ENCODE results near the gene COX4I2.

COX4I2 gene

GRCh38 chr20:31637660-31638059 lies at the start of gene COX4I2:
Gene COX4I2 (plus strand): TSS chr20:31637912. CDS start chr20:31639018, 1,106 bp downstream.
- no peak for TF ChIP-seq CTCF (conservative IDR thresholded peaks at IDR 0.05; ENCODE audit: control insufficient read depth, insufficient read depth, low read depth, low read length)
- DNase-seq (ENCODE audit: low read depth) = no peak
- no peak within 1 kb of the TSS for H3K4me3 ChIP-seq (ENCODE audit: control insufficient read depth, low read depth, low read length)

DNA sequence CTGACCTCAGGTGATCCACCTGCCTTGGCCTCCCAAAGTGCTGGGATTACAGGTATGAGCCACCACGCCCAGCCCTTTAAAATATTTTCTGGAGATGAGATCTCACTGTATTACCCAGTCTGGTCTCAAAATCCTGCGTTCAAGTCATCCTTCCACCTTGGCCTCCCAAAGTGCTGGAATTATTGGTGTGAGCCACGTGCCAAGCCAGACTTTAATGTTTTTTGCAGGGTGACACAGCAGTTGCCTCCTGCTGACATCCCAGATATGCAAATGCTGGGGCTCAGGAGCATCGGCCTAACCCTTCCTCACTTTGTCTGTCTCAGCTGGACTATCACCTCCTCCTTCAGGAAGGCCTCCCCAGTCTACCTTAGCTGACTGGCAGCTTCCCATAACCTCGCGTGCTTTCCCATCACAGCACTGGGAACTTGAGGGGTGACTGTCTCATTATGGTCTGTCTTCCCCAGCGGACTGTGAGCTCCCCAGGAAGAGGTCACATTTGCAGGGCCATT lies 46.9 kb upstream of the COX4I2 start:
- no peak overlapping the region for H3K4me3 ChIP-seq (ENCODE audit: control insufficient read depth, low read depth, low read length)
- no peak for DNase-seq (ENCODE audit: low read depth)
- TF ChIP-seq CTCF (conservative IDR thresholded peaks at IDR 0.05; ENCODE audit: control insufficient read depth, insufficient read depth, low read depth, low read length) = no peak

DNA sequence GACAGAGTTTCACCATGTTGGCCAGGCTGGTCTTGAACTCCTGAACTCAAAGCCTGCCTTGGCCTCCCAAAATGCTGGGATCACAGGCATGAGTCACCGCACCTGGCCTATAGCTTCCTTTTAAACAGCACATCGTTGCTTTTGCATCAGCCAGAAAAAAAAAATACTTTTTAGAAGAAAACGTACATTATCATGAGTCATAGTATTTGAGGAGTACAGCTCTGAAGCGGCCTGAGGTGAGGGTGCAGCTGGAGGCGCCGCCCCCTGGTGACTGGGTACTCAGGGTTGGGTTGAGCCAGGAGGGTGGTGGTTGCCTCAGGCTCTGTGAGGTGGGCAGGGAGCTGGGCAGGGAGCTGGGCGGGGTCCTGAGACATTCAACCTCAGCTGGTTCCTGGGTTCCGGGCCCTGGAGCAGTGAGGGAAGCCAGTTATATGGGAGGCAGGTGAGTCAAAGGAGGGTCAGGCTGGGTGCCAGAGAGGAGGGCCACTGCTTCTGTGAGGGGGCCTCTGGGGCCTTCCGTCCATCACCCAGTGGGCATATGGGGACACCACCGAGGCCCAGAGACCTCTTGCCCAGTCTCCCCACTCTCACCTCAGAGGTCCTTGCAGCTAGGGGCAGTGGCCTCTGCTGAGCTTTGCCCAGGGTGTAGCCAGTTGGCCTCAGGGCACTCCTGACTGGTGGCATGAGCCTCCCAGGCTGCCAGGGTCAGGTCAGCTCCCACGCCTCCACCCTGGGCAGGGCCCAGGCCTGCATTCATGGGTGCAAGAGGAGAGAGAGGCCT lies 44.3 kb upstream of the COX4I2 start:
- no peak overlapping the region for H3K4me3 ChIP-seq (ENCODE audit: control insufficient read depth, low read depth, low read length)
- DNase-seq (ENCODE audit: low read depth) = peak; percentile 94
- peak; percentile 1 for TF ChIP-seq CTCF (conservative IDR thresholded peaks at IDR 0.05; ENCODE audit: control insufficient read depth, insufficient read depth, low read depth, low read length)

DNA sequence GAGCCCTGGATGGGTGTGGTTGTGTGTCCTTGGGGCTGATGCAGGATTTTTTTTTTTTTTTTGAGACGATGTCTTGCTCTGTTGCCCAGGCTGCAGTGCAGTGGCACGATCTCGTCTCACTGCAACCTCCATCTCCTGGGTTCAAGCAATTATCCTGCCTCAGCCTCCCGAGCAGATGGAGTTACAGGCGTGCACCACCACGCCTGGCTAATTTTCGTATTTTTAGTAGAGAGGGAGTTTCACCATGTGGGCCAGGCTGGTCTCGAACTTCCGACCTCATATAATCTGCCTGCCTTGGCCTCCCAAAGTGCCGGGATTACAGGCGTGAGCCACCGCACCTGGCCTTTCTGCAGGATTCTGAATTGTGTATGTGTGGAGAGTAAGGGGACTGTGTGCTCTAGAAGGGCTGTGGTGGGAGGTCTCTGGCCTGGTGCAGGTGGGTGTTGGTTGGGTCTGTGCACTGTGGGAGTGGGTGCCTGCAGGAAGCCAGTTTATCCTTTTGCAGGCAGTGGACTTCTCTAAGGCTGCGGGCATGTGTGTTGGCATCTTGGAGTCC lies 43.6 kb upstream of the COX4I2 start:
- no peak for DNase-seq (ENCODE audit: low read depth)
- H3K4me3 ChIP-seq (ENCODE audit: control insufficient read depth, low read depth, low read length) = no peak overlapping the region
- no peak for TF ChIP-seq CTCF (conservative IDR thresholded peaks at IDR 0.05; ENCODE audit: control insufficient read depth, insufficient read depth, low read depth, low read length)

DNA sequence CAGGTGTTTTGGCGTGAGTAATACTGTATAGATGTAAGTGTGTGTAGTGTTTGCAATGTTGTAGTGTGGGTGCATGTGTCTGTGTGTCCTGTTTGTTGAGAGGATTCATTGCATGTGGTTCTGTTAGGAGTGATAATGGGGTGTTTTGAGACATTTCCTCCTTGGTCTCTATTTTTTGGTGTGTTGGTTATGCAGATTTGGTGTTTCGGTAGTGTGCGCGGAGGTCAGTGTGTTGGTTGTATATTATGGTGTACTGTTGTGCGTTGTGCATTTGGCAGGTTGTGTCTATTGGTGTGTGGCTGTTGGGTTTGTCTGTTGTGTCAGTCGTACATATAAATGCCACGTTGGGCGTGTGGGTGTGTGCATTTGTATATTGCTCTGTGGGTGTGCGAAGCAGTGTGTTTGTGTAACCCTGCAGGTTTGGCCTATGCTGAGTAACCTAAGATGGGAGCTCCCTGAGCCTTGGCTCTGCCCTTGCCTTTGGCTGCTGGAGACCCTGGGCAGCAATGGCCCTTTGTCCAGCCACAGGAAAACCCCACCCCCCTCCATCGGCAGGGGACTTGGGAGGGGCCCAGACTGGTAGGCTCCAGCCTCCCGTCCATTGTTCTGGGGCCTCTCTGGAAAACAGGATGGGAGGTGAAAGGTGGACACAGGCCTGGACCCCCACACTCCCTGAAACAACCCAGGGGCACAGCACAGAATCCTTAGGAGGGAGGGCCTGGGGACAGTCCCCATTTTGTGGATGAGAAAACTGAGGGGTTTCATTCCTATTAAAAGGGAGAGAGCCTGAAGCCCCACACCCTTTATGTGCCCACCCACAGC lies 42.9 kb upstream of the COX4I2 start:
- DNase-seq (ENCODE audit: low read depth) = no peak
- TF ChIP-seq CTCF (conservative IDR thresholded peaks at IDR 0.05; ENCODE audit: control insufficient read depth, insufficient read depth, low read depth, low read length) = no peak
- no peak overlapping the region for H3K4me3 ChIP-seq (ENCODE audit: control insufficient read depth, low read depth, low read length)

DNA sequence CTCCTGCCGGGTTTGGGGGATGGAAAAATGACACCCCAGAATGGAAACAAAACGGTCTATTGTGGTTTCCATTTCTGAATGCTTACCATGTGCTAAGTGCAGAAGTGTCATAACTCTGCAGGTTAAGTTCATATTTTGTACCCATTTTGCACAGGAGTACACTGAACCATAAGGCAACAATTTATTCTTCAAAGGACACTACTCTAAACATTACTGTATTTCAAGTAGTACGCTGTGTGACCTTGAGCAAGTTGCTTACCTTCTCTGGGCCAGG lies 42.4 kb upstream of the COX4I2 start:
- no peak overlapping the region for H3K4me3 ChIP-seq (ENCODE audit: control insufficient read depth, low read depth, low read length)
- no peak for TF ChIP-seq CTCF (conservative IDR thresholded peaks at IDR 0.05; ENCODE audit: control insufficient read depth, insufficient read depth, low read depth, low read length)
- no peak for DNase-seq (ENCODE audit: low read depth)

Data from fibroblast of mammary gland (primary cell).